Activated CD8-positive, alpha-beta memory T cell treated with anti-CD3 and anti-CD28 coated beads, Interleukin-2, amount 50 U/mL, for 1 hour (primary cell): ENCODE measurements around the gene STRN.
"Not testable (repeated sequence)": the region's sequence is repeated elsewhere in the genome, so short reads cannot be mapped to it uniquely, and the experiment has no call there.

Experiments
- DNase-seq: peaks from one replicate; pipeline ENCODE4 v3.0.0-alpha.2; 2020; ENCODE audit errors: extremely low read depth

The STRN gene

GRCh38 chr2:36966370-36967235 lies at the start of gene STRN:
STRN (minus strand) TSS chr2:36966536; CDS start chr2:36966463, 73 bp downstream.
- peak; percentile 85 for DNase-seq

GRCh38 chr2:37013315-37013641 lies 46.9 kb upstream of the STRN start:
- DNase-seq, result no peak

GRCh38 chr2:37011130-37011529 lies 44.8 kb upstream of the STRN start:
- no peak for DNase-seq

- DNase-seq, result no peak
These were observed 39.0 kb upstream of the STRN start for GRCh38 chr2:37005118-37005868.

GRCh38 chr2:37000988-37001556 lies 34.7 kb upstream of the STRN start:
- DNase-seq, result no peak

GRCh38 chr2:37000318-37000717 lies 34.0 kb upstream of the STRN start:
- no peak for DNase-seq

- not testable (repeated sequence) for DNase-seq
These were observed 33.1 kb upstream of the STRN start for GRCh38 chr2:36999416-36999815.

- DNase-seq, result no peak
These were observed 27.7 kb upstream of the STRN start for GRCh38 chr2:36993841-36994620.

- no peak for DNase-seq
These were observed 21.7 kb upstream of the STRN start for GRCh38 chr2:36988008-36988407.

- DNase-seq, result no peak
These were observed 16.1 kb upstream of the STRN start for GRCh38 chr2:36982467-36982866.

- no peak for DNase-seq
These were observed 15.6 kb upstream of the STRN start for GRCh38 chr2:36981911-36982310.

GRCh38 chr2:36979007-36979406 lies 12.7 kb upstream of the STRN start:
- not testable (repeated sequence) for DNase-seq

GRCh38 chr2:36976065-36976464 lies 9.7 kb upstream of the STRN start:
- DNase-seq, result no peak

- DNase-seq, result no peak
These were observed 9.0 kb upstream of the STRN start for GRCh38 chr2:36975306-36975705.

- DNase-seq, result no peak
These were observed 7.0 kb upstream of the STRN start for GRCh38 chr2:36973320-36973719.

GRCh38 chr2:36971990-36972389 lies 5.7 kb upstream of the STRN start:
- DNase-seq, result no peak

GRCh38 chr2:36967236-36967876 lies 1.0 kb upstream of the STRN start:
- no peak for DNase-seq

GRCh38 chr2:36965751-36966369 lies 476 bp downstream of the STRN start:
- DNase-seq, result no peak

- DNase-seq, result no peak
These were observed 1.1 kb downstream of the STRN start for GRCh38 chr2:36965206-36965605.

- no peak for DNase-seq
These were observed 1.8 kb downstream of the STRN start for GRCh38 chr2:36964496-36965058.

GRCh38 chr2:36963734-36964133 lies 2.6 kb downstream of the STRN start:
- DNase-seq, result no peak
